Ectodermal cell (in vitro differentiated cells): ENCODE results near the gene FCMR.

Experiments
- H3K27ac ChIP-seq: 2 replicates; pipeline ENCODE4 v1.7.0; 2013; ENCODE audit warnings: mild to moderate bottlenecking, low read depth, low read length; ENCODE audit not compliant: insufficient read depth, poor library complexity, severe bottlenecking
- H3K27me3 ChIP-seq: 2 replicates; pipeline ENCODE4 v1.7.0; 2013; ENCODE audit warnings: mild to moderate bottlenecking, low read length; ENCODE audit not compliant: insufficient read depth, control insufficient read depth, poor library complexity, severe bottlenecking
- H3K36me3 ChIP-seq: one replicate; pipeline ENCODE4 v1.7.0; 2013; ENCODE audit warnings: low read length; ENCODE audit not compliant: control insufficient read depth, insufficient read depth
- H3K4me1 ChIP-seq: one replicate; pipeline ENCODE4 v1.7.0; 2013; ENCODE audit warnings: low read length; ENCODE audit not compliant: control insufficient read depth, insufficient read depth
- H3K4me3 ChIP-seq: 2 replicates; pipeline ENCODE4 v1.7.0; 2013; ENCODE audit warnings: low read depth, low read length, control low read depth; ENCODE audit not compliant: insufficient read depth
- H3K9me3 ChIP-seq: 2 replicates; pipeline ENCODE4 v1.7.0; 2013; ENCODE audit warnings: mild to moderate bottlenecking, low read length, moderate library complexity; ENCODE audit not compliant: control insufficient read depth
- whole genome bisulfite sequencing, 2 experiments: methylation state at CpG; one replicate each; pipeline ENCODE4 v1.1.7; 2013; ENCODE audit warnings: missing lambda C conversion rate in 2 of 2; 5-methylcytosine and 5-hydroxymethylcytosine counted together

FCMR gene

DNA sequence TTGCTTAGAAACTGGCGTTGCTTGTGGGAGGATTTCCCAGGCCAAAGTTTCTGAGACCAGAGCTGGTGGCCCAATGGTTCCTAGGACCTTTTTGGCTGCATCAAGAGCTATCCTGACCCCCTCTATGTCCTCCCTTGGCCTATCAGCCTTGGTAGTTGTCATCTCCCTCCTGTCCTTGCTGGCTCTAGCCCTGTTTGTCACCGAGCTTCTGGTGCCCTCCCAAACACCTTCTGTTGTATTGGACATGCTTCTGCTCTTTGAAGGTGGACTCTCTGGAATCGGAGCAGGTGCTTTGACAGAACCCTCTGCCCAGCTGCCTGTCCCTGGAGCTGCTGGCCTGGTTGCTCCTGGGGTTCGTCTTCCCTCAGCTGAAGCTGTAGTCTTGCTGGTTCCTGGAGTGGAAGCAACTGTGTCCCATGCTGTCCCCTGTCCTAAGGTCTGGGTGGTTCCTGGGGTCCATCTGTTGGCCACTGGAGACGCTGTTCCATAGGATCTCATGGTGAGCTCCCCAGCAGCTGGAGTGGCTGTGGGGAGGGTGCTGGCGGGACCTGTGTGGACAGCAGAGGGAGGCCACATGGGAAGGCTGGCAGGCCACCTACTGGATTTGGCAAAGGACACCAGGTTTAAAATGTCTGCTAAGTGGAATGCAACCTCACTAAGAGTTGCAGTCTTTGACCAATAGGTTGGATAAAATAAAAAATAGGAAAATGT is 39.1 kb upstream of the FCMR start:
- Histone ChIP-seq H3K4me3 (no peak overlapping the region), H3K27me3 (no peaks in the 10 kb centered on the region), H3K27ac (no peak overlapping the region), H3K36me3 (no peaks in the 10 kb centered on the region), H3K9me3 (no peaks in the 10 kb centered on the region), H3K4me1 (no peaks in the 10 kb centered on the region)
- 92 to 96% methylated on average over 6 of the region's 6 CpGs for WGBS, 2 experiments

DNA sequence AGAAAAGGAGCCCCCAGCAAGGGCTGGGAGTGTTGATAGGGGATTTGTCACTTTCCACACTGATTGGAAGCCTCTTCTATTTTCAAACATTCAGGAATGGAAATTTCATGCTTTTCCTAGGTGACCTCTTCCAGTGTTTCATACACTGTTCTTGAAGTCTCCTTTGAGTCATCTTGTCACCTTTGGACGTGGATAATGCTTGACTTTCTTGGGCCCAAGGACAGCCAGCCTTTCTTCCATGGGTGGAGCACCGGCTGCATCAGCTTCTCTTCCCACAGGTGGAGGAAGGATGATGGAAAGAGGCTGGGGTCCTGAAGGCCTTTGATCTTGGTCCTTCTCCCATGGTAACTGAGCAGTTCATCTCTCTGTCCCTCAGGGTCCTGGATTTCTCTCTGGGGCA is 36.4 kb upstream of the FCMR start:
- no peaks in the 10 kb centered on the region for H3K27me3 ChIP-seq
- H3K4me1 ChIP-seq: peaks cover 5% of the 10 kb centered on the region
- 94 to 95% methylated on average over 2 of the region's 2 CpGs for WGBS, 2 experiments

DNA sequence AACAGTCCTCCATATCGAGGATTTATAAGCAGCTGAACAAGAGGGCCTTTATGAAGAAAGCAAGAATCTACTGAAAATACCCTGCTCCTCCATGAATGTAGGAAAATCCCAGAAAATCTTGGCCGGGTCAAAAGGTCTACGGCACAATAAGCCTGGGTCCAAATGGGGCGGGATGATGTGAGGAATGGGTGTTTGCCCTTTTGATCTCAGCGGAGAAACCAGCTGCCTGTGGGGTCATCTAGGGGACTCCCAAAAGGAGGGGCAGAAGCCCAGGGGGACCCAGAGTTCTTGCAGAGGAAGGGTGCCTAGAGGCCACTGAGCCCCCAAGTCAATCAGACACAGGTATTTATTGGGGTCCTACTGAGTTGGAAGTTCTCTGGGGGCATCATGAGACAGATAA is 35.9 kb upstream of the FCMR start:
- Histone ChIP-seq H3K27ac (no peak overlapping the region), H3K4me1 (peaks cover 5% of the 10 kb centered on the region), H3K4me3 (no peak overlapping the region), H3K27me3 (no peaks in the 10 kb centered on the region), H3K36me3 (no peaks in the 10 kb centered on the region), H3K9me3 (no peaks in the 10 kb centered on the region)
- 90 to 93% methylated on average over 5 of the region's 5 CpGs for whole genome bisulfite sequencing, 2 experiments

More for the DNA sequence above, 36.4 kb upstream of the FCMR start:
- no peaks in the 10 kb centered on the region for H3K36me3 ChIP-seq
- H3K27ac ChIP-seq: no peak overlapping the region
- no peaks in the 10 kb centered on the region for H3K9me3 ChIP-seq
- no peak overlapping the region for H3K4me3 ChIP-seq

DNA sequence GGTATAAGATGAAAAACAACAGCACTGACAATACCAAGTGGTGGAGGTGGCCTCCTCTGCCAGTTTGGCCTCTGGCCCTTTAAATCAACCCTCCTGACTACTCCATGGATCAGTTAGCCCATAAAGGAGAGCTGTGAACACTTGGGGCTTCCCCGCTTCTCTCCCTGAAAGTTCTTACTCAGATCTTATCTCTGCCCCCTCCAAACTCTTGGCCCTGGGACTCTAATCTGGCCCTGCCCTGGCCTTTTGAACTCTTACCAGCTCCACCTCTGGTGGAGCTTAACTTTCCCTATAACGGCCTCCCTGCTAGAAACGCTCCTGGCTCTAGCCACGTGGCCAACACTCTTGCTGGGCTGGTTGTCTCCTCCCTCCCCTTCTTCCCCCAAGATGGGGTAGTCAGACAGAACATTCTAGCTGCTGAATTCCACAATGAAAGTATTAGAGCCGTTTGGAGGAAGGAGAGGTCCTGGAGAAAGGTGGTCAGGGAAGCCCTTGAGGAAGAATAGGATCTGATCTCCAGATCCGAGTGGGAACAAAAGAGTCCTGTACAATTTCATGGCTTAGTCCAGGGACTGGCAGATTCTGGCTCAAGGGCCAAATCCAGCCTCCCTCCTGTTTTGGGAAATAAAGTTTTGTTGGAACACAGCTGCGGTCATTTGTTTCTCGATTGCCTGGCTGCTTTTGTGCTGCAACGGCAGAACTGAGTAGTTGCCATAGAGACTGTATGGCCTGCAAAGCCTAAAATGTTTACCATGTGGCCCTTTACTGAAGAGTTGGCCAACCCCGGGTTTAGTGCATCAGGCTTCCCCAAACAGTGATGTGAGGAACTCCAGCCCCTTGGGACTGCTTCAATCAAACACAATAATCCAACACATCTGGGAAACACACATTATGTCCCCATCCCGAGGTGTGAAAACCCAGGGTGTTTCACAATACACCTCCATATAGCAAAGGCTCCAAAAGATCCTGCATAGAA is 34.0 kb upstream of the FCMR start:
- H3K4me1 ChIP-seq: peaks cover 5% of the 10 kb centered on the region
- no peaks in the 10 kb centered on the region for H3K27me3 ChIP-seq
- no peaks in the 10 kb centered on the region for H3K36me3 ChIP-seq
- WGBS, 2 experiments: 77 to 78% methylated on average over 11 of the region's 11 CpGs
- no peak overlapping the region for H3K4me3 ChIP-seq
- no peak overlapping the region for H3K27ac ChIP-seq
- H3K9me3 ChIP-seq: no peaks in the 10 kb centered on the region

DNA sequence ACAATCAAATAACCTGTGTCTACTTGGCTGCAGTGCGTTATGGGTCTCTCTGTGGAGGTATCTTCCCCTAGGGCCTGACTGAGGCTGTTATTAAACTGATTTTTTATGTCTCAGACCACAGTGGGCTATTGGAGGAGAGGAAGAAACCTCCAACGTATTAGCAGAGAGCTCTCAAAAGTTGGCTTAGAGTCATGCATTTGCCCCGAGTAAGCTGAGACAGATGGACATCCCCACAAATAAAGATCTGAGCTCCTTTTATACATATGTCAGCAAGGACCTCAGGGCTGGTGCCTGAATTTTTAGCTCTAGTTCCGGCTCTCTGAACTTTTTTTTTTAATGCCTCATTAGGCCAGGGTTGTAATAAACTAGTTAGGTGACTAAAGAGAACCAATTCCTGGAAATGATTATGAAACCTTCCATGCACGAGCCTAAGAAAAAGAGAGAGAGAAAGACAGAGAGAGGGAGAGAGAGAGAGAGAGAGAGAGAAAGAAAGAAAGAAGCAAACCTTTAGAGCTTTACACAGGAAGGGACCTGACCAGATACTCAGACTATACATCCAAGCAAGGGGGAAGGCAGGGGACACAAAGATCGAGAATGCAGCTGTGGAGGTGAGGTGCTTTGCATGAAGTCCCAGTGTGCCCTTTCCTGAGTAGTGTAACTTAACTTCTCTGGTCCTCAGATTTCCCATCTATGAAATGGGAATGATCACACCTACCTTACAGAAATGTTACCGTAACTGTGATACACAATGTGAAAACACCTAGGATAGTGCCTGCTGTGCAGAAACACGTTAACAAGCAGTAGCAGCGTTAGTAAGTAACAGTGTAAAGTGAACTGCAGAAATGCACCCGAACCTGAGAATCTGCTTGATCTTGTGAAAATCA is 33.0 kb upstream of the FCMR start:
- Histone ChIP-seq H3K27ac (no peak overlapping the region), H3K4me1 (peaks cover 5% of the 10 kb centered on the region), H3K27me3 (no peaks in the 10 kb centered on the region), H3K9me3 (no peaks in the 10 kb centered on the region), H3K36me3 (no peaks in the 10 kb centered on the region), H3K4me3 (no peak overlapping the region)
- 95% methylated on average over 10 of the region's 10 CpGs for WGBS, 2 experiments

DNA sequence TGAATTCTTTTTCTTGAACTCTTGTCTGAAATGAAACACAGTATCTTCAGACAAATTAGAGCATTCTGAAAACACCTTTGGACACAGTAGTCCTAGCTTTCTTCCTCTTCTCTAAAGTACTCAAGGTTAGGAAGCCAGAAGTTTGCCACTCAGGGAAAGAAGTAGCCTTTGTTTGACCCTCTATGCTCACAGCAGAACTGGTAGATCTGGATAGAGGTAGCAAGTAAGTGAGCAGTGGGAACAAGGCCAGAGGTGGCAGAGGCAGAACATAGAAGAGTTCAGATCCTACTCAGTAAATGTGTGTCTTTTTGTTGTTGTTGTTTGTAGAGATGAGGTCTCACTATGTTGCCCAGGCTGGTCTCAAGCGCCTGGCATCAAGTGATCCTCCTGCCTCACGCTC is 31.9 kb upstream of the FCMR start:
- 94 to 96% methylated on average over 2 of the region's 2 CpGs for WGBS, 2 experiments
- H3K4me1 ChIP-seq: peaks cover 5% of the 10 kb centered on the region

DNA sequence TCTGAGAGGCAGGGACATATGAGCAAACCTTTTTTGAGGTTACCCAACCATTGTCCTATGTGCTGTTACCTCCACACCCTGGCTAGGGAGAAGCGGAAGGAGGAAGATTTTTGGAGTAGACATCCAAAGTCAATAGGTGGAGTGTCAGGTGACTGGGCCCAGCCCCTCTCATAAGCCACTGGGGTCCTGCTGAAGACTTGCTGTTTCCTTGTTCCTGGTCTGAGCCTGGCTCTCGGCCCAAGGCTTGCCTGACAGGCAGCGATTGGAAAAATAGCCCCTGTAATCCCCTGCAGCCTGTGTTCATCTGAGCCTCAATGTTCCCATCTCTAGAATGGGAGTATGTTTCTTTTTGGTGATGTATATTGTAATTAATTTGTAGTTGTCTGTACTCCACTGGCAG is 31.4 kb upstream of the FCMR start:
- Histone ChIP-seq H3K27ac (no peak overlapping the region), H3K4me3 (no peak overlapping the region), H3K4me1 (peaks cover 5% of the 10 kb centered on the region), H3K9me3 (no peaks in the 10 kb centered on the region), H3K27me3 (no peaks in the 10 kb centered on the region), H3K36me3 (no peaks in the 10 kb centered on the region)
- 88 to 90% methylated on average over 3 of the region's 3 CpGs for WGBS, 2 experiments

More for the DNA sequence above, 31.9 kb upstream of the FCMR start:
- no peak overlapping the region for H3K4me3 ChIP-seq
- no peaks in the 10 kb centered on the region for H3K36me3 ChIP-seq
- H3K9me3 ChIP-seq: no peaks in the 10 kb centered on the region
- no peaks in the 10 kb centered on the region for H3K27me3 ChIP-seq
- H3K27ac ChIP-seq: no peak overlapping the region

DNA sequence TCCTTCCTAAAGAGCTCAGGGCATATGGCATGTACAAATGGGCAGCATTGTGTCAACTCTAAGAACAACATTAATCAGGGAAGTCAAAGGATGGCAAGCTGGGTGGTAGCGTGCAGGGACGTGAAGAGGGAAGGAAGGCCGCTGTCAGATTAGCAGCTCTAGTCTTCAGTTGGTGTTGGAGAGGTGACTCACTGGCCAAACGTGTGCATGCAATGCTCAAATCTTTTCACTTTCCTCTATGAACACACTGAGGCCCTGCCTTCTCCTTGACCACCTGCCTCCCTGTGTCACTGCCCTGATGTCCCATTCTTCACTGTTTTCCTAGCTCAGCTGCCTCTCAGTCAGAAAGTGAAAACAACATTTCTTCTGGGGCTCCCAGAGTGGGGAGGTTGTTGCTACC is 30.4 kb upstream of the FCMR start:
- no peak overlapping the region for H3K27ac ChIP-seq
- WGBS, 2 experiments: 88 to 89% methylated on average over 4 of the region's 4 CpGs
- no peaks in the 10 kb centered on the region for H3K9me3 ChIP-seq
- H3K4me1 ChIP-seq: peaks cover 5% of the 10 kb centered on the region
- no peaks in the 10 kb centered on the region for H3K27me3 ChIP-seq
- H3K36me3 ChIP-seq: no peaks in the 10 kb centered on the region
- H3K4me3 ChIP-seq: no peak overlapping the region

DNA sequence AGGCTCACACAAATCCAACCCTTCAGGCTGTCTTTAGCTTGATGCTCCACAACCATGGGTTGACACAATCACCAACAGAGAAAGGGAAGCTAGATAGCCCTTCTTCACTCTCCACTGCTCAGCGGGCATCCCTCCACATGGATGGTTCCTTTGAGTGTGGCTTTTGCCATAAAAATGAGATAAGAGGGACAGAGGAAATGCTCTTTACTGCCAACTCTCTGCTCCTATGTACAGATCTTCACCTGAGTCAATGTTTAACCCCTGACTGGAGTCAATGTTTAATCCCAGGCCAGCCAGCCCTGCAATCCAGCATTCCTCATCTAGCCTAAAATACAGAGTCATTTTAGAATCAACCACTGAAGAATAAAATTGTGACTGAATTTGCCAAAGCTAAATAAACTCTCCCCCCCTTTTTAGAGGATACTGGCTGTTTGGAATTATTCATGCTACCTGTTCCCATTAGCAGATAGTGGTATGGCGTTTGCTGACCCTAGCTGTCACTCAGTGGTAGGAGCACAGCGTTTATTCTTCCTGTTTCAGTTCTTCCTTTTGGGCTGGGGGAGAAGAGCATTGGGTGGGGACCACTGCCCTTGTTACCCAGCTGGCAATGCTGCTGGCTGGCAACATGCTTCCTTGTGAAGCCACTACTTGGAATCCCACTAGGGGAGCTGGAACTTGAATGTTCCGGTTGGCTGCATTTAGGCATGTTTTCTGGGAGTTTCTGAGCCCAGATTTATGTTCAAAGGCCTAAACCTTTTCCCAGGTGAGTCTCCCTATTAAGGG is 29.8 kb upstream of the FCMR start:
- no peak overlapping the region for H3K27ac ChIP-seq
- no peaks in the 10 kb centered on the region for H3K36me3 ChIP-seq
- H3K4me1 ChIP-seq: peaks cover 5% of the 10 kb centered on the region
- H3K27me3 ChIP-seq: no peaks in the 10 kb centered on the region
- WGBS, 2 experiments: 92 to 93% methylated on average over 4 of the region's 4 CpGs
- H3K4me3 ChIP-seq: no peak overlapping the region
- H3K9me3 ChIP-seq: no peaks in the 10 kb centered on the region
